Activated CD4-positive, alpha-beta T cell treated with anti-CD3 and anti-CD28 coated beads for 24 hours (primary cell): ENCODE measurements around the gene SEC16B.

ENCODE experiments used
- DNase-seq, 2 donors: peaks; one replicate each; pipeline ENCODE4 v3.0.0-alpha.2; 2020; ENCODE audit warnings: low read depth in 2 of 2

The SEC16B gene

GRCh38 chr1:177907000-177907399 lies 62.9 kb downstream of the SEC16B start:
- DNase-seq: no peak

- no peak for DNase-seq
Observed at GRCh38 chr1:177905686-177906085, 64.2 kb downstream of the SEC16B start.

- no peak for DNase-seq
Observed at GRCh38 chr1:177902266-177902665, 67.6 kb downstream of the SEC16B start.

- no peak for DNase-seq
Observed at GRCh38 chr1:177897998-177898654, 71.7 kb downstream of the SEC16B start.

GRCh38 chr1:177897281-177897997 lies 72.4 kb downstream of the SEC16B start:
- DNase-seq: no peak
